Endodermal cell (in vitro differentiated cells): ENCODE results near the gene IL18BP. TPM values are rescaled to one million over a fixed set of nuclear protein-coding genes. Genes with fewer than 3 reads are reported as not detected.
A peak's percentile ranks its signal among the peaks of the same experiment; 100 is the strongest.

Source experiments
- DNase-seq: peaks from one replicate; pipeline ENCODE4 v3.0.0-alpha.2; 2017
- H3K27ac ChIP-seq: 2 replicates; pipeline ENCODE4 v1.5.1; 2013; ENCODE audit warnings: mild to moderate bottlenecking, low read depth, low read length, moderate library complexity
- H3K27me3 ChIP-seq: 2 replicates; pipeline ENCODE4 v1.6.1; 2013; ENCODE audit warnings: mild to moderate bottlenecking, low read length, moderate library complexity; ENCODE audit not compliant: insufficient read depth, control insufficient read depth, poor library complexity, severe bottlenecking
- H3K36me3 ChIP-seq: 2 replicates; pipeline ENCODE4 v1.7.0; 2013; ENCODE audit warnings: mild to moderate bottlenecking, low read length, moderate library complexity; ENCODE audit not compliant: control insufficient read depth, insufficient read depth
- H3K4me1 ChIP-seq: one replicate; pipeline ENCODE4 v1.7.0; 2013; ENCODE audit warnings: low read length; ENCODE audit not compliant: control insufficient read depth, insufficient read depth
- H3K4me3 ChIP-seq: 2 replicates; pipeline ENCODE4 v1.5.1; 2013; ENCODE audit warnings: mild to moderate bottlenecking, low read length, moderate library complexity
- H3K9ac ChIP-seq: 2 replicates; pipeline ENCODE4 v1.6.1; 2013; ENCODE audit warnings: mild to moderate bottlenecking, low read length, moderate library complexity; ENCODE audit not compliant: poor library complexity, severe bottlenecking; ENCODE audit errors: extremely low read depth
- H3K9me3 ChIP-seq: 2 replicates; pipeline ENCODE4 v1.6.1; 2013; ENCODE audit warnings: mild to moderate bottlenecking, low read length, moderate library complexity; ENCODE audit not compliant: control insufficient read depth
- H3K27ac Mint-ChIP-seq: 2 replicates; pipeline ENCODE4 v1.8.0; 2020; ENCODE audit warnings: mixed read lengths
- H3K27me3 Mint-ChIP-seq: 2 replicates; pipeline ENCODE4 v1.8.0; 2021; ENCODE audit warnings: mild to moderate bottlenecking, mixed read lengths; ENCODE audit not compliant: insufficient read depth
- H3K36me3 Mint-ChIP-seq: 2 replicates; pipeline ENCODE4 v1.8.0; 2020; ENCODE audit warnings: low read depth, mixed read lengths
- H3K4me1 Mint-ChIP-seq: 2 replicates; pipeline ENCODE4 v1.8.0; 2020; ENCODE audit warnings: mixed read lengths
- H3K4me3 Mint-ChIP-seq: 2 replicates; pipeline ENCODE4 v1.8.0; 2020; ENCODE audit warnings: mild to moderate bottlenecking, moderate library complexity, mixed read lengths
- H3K9me3 Mint-ChIP-seq: 2 replicates; pipeline ENCODE4 v1.8.0; 2020; ENCODE audit warnings: mild to moderate bottlenecking, mixed read lengths
- WGBS, 2 experiments: methylation state at CpG; one replicate each; pipeline versions ENCODE4 v1.1.5 to v1.1.7; 2013; ENCODE audit warnings: missing lambda C conversion rate in 2 of 2, mixed read lengths in 1 of 2; ENCODE audit not compliant: insufficient coverage in 1 of 2, insufficient read length in 1 of 2; 5-methylcytosine and 5-hydroxymethylcytosine counted together
- total RNA-seq, 2 donors: library from RNA; stranded (reverse); fragmentation: NEBNext Ultra II Directional in 1 of 2; extraction: Animal tissue kit (Norgen Biotek cat#: 25700) in 1 of 2; gene quantifications; 2 replicates in 1 of 2; 3 replicates in 1 of 2; pipeline ENCODE4 v1.2.1, GENCODE V29; 2021
- TF ChIP-seq, protein P1 (sequence below): fragments of 200-600 bp; sonication (generic); conservative IDR thresholded peaks from 2 replicates; pipeline ENCODE4 v1.5.0; 2021; ENCODE audit warnings: antibody characterized with exemption, mild to moderate bottlenecking

The IL18BP gene
- total RNA-seq, 2 donors from 2014 or later, result 10.8 to 13.0 TPM

- TF ChIP-seq, protein P1, sequence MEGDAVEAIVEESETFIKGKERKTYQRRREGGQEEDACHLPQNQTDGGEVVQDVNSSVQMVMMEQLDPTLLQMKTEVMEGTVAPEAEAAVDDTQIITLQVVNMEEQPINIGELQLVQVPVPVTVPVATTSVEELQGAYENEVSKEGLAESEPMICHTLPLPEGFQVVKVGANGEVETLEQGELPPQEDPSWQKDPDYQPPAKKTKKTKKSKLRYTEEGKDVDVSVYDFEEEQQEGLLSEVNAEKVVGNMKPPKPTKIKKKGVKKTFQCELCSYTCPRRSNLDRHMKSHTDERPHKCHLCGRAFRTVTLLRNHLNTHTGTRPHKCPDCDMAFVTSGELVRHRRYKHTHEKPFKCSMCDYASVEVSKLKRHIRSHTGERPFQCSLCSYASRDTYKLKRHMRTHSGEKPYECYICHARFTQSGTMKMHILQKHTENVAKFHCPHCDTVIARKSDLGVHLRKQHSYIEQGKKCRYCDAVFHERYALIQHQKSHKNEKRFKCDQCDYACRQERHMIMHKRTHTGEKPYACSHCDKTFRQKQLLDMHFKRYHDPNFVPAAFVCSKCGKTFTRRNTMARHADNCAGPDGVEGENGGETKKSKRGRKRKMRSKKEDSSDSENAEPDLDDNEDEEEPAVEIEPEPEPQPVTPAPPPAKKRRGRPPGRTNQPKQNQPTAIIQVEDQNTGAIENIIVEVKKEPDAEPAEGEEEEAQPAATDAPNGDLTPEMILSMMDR, result no peak
- H3K4me1 ChIP-seq, result no peaks in the 10 kb centered on the region
- Mint-ChIP-seq H3K4me1 (no peaks in the 10 kb centered on the region), H3K27me3 (no peaks in the 10 kb centered on the region), H3K4me3 (no peak overlapping the region), H3K27ac (peak overlapping the region; percentile 12), H3K36me3 (peaks cover 91% of the 10 kb centered on the region), H3K9me3 (no peaks in the 10 kb centered on the region)
- no peak overlapping the region for H3K27ac ChIP-seq
- H3K27me3 ChIP-seq, result no peaks in the 10 kb centered on the region
- 98 to 100% methylated on average over 2 to 9 of the region's 9 CpGs for WGBS, 2 experiments
- no peak overlapping the region for H3K4me3 ChIP-seq
- H3K9me3 ChIP-seq, result no peaks in the 10 kb centered on the region
- no peak overlapping the region for H3K9ac ChIP-seq
- H3K36me3 ChIP-seq, result peaks cover 98% of the 10 kb centered on the region
- DNase-seq, result no peak
Observed at GRCh38 chr11:72018171-72018570, 19.5 kb downstream of the IL18BP start.

GRCh38 chr11:72023335-72023734 lies 24.6 kb downstream of the IL18BP start:
- WGBS, 2 experiments, result 97 to 100% methylated on average over 2 to 4 of the region's 4 CpGs
- Mint-ChIP-seq H3K27me3 (no peaks in the 10 kb centered on the region), H3K4me3 (no peak overlapping the region), H3K36me3 (peaks cover 71% of the 10 kb centered on the region), H3K9me3 (no peaks in the 10 kb centered on the region), H3K4me1 (peaks cover 6% of the 10 kb centered on the region), H3K27ac (no peak overlapping the region)
- H3K27me3 ChIP-seq, result no peaks in the 10 kb centered on the region
- H3K9me3 ChIP-seq, result no peaks in the 10 kb centered on the region
- no peaks in the 10 kb centered on the region for H3K4me1 ChIP-seq
- H3K4me3 ChIP-seq, result no peak overlapping the region
- no peak for DNase-seq
- no peak overlapping the region for H3K9ac ChIP-seq
- H3K36me3 ChIP-seq, result peaks cover 81% of the 10 kb centered on the region
- TF ChIP-seq, protein P1, result no peak
- no peak overlapping the region for H3K27ac ChIP-seq

DNA sequence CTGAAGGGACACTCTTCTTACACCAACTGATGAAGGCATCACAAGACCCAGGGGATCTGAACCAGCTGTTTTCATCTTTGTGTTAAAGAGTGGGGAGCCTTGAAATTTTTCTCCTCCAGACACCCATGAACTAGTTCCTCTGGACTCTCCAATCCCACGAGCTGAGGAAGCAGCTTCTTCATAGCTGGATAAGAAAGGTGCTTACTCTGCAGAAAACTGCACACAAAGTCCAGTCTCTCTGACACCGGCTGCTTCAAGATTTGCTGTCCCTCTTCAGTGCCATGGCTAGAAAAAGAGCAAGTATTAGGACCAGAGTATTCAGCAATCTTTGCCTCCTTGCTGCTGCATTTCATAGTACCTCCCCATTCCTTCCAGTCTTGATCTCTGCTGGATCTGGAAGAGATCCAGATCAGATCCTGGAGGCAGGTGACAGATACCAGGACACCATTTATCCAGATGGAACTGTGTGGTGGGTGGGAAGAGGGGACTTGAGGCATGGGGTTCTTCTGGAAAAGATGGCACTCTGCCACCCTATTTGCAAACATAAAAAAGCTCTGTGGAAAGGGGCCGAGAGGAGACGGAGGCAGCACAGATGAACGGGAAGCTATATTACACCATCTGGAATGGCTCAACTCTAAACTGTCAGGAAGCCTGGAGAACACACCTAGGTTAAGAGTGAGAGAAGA lies 25.5 kb downstream of the IL18BP start:
- Histone ChIP-seq H3K9me3 (no peaks in the 10 kb centered on the region), H3K9ac (no peak overlapping the region), H3K4me3 (no peak overlapping the region), H3K27ac (no peak overlapping the region), H3K27me3 (no peaks in the 10 kb centered on the region), H3K4me1 (no peaks in the 10 kb centered on the region), H3K36me3 (peaks cover 81% of the 10 kb centered on the region)
- no peak for DNase-seq
- peak overlapping the region; percentile 52 for H3K27ac Mint-ChIP-seq
- WGBS, 2 experiments, result 73 to 77% methylated on average over 5 of the region's 5 CpGs
- no peak overlapping the region for H3K4me3 Mint-ChIP-seq
- no peaks in the 10 kb centered on the region for H3K9me3 Mint-ChIP-seq
- peaks cover 6% of the 10 kb centered on the region for H3K4me1 Mint-ChIP-seq
- H3K27me3 Mint-ChIP-seq, result no peaks in the 10 kb centered on the region
- peaks cover 68% of the 10 kb centered on the region for H3K36me3 Mint-ChIP-seq
- TF ChIP-seq, protein P1, result no peak
